ACHN (cell line): ENCODE results near the gene ST8SIA5.

Experiments used
- DNase-seq: peaks from one replicate; pipeline ENCODE4 v3.0.0-alpha.2; 2015
- in situ Hi-C: cut with HindIII; loops from 2 replicates; pipeline ENCODE4 v1.10.0; 2017; ENCODE audit warnings: low sequenced_read_pairs, low pct_ligation_motif_present, low pct_unique_long_range_greater_than_20kb

The ST8SIA5 gene

DNA sequence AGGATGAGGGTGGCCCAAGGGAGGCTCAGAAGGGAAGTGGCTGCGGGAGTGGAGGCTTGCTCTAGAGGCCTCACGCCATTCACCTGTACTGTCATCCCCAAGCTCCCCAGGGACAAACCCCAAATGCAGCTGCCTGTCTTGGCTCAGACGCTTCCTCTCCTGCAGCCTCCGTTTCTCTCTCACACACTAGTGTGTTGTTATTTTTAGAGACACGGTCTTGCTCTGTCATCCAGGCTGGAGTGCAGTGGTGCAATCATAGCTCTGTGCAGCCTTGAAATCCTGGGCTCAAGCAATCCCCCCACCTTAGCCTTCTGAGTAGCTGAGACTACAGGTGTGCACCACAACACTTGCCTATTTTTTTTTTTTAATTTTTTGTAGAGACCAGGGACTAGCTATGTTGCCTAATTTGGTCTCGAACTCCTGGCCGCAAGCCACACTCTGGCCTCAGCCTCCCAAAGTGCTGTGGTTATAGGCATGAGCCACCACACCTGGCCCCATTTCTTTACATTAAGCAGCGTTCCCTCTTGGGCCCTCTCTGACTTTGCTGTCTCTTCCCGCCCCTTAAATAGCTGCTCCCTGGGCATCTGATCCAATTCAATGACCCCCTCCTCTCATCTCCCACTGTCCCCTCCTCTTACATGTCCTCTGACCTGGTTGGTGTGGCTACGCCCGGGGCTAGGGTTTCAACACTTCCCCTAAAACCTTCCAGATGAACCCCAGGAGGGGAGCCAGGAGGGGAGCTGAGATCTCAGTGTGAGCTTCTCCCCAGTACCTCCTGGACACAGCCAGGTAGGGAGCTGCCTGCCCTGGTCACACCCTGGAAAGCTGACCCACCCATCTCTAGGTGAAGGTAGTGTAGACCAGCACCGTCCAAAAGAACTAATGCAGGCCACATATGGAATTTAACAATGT lies 75.8 kb downstream of the ST8SIA5 start:
- in situ Hi-C loops: no loop called here
- no peak for DNase-seq

DNA sequence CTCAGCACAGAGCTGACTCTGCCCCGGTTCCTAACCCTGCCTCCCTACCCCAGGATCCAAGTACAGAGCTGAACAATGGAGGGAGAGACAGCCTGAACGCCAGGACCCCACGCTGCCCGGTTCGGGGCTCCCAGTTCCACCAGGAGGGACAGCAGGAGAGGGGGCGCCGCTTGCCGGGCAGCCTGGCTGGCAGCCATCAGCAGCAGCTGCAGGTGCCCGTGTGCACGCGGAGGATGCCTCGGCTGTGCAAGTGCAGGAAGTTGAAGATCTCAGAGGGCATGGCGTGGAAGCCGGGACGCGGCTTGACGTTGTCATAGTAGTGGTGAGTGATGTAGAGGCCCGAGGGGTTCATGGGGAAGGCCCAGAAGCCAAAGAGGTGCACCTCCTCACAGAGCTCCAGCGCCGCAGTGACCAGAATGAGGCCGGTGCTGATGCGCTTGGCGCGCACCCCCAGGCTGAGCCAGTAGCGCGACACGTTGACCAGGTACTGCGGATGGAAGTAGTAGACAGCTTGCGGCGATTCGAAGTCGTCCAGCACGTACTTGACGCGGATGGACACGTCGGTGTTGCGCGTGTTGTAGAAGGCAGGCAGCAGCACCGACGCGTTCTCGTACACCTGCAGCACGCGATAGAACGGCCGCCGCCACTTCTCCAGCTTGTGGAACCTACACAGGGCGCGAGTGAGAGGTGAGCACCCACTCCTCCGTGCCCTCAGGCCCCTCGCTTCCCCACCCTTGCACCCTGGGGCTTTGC lies 76.8 kb downstream of the ST8SIA5 start:
- no peak for DNase-seq
- in situ Hi-C loops: no loop called here

DNA sequence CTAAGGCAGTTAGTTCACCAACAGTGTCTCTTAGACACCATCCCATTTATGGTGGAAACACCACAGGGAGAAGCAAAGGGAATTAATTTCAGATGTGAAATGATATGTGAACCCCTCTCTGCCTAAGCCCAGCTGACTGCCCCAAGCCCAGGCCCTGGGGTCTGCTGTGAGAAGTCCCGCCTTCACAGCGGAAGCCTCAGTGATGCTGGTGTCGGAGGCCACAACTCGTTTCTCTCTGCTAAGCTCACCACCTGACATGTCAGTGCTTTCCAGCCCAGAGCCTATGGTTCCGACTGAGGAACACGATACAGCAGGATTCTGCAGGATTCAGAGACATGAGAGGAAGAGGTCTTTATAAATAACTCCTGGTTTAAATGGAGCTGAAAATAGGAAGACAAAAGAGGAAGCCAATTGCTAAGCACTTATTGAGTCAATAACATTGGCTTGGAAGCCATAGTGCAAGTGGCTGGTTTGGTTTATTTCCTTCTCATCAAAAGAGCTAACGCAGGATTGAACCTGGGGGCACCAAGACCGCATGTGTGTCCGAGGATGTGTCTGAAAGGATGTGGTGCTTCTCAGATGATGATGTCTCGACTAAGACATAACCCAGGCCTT lies 78.0 kb downstream of the ST8SIA5 start:
- no peak for DNase-seq
- in situ Hi-C loops: no loop called here

DNA sequence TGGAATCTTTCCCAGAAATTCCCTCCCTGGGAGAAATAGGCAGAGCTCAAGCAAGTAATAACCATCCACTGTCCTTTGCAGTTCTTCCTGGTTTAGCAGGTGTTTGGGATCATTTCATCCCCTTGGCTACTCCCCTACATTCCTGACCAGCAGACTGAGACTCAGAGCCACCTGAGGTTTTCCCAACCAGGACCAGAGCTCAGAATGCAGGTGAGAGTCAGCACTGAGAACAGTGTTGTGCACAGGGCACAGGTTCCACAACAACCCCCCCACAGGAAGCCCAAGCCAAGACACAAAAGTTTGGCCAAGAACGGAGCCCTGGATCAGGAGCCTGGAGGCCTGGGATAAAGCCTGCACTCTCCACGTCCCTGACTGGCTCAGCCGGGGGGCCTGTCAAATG lies 78.8 kb downstream of the ST8SIA5 start:
- in situ Hi-C loops: no loop called here

DNA sequence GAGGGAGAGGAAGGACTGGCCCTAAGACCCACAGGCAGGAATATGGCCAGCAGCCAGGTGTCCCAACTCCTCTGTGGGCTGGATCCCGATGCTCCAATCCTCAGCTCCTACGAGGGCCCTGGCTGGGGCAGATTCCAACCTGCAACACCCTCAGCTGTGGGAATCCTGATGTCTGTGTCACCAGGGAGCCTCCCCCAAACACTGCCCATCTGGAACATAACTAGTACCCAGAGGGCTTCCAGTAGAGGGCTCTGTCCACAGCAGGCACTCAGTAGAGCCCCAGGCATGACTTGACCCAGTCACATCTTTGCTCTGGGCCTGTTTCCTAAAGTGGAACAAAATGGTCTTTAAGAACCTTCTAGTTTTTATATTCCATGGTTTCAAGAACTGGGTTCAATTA lies 79.2 kb downstream of the ST8SIA5 start:
- DNase-seq: peak; percentile 61
- in situ Hi-C loops: no loop called here

More for the DNA sequence above, 78.8 kb downstream of the ST8SIA5 start:
- DNase-seq: no peak

DNA sequence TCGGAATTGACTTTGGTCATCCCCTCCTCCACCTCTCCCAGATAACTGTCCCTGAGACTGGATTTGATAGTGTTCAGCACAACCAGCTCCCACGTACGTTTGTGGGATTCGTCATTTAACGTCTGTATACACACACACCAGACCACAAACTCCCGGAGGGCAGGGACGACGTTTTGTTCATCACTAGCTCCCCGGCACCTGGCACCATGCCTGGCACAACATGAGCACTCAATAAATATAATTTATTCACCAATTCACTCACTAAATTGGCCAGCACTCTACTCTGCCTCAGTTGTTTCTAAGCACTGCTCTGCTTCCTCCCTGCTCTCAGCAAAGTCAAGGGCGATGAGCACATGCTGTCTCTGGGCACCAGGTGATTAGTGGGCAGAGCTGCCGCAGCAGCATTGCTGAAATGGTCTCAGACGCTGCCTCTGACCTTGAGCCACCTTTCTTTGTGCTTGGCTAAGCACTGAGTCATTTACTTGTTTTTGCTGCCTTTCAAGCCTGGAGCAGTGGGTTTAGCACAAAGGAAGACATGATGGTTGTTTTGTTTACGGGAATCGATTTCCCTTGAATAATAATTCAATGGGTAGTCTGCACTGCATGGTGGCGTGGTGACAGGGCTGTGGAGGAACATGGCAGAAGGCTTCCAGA lies 80.5 kb downstream of the ST8SIA5 start:
- in situ Hi-C loops: no loop called here
- DNase-seq: peak; percentile 76

DNA sequence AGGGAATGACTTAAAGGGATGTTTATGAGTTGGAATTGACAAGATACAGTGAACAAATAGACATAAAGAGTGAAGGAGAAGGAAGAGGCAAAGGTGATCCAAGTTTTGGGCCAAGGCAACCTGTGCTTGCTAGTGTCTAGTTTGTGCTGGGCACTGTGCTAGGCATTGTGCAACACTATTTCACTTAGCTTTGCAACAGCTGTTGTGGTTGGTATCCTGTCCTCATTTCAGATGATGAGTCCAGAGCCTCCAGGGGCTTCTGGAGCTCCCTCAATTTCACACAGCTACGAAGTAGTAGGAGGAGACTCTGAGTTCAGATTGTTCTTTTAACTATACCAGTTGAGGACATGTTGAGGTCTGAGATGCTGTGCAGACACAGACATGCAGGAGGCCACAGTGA lies 81.7 kb downstream of the ST8SIA5 start:
- in situ Hi-C loops: no loop called here
- DNase-seq: no peak

DNA sequence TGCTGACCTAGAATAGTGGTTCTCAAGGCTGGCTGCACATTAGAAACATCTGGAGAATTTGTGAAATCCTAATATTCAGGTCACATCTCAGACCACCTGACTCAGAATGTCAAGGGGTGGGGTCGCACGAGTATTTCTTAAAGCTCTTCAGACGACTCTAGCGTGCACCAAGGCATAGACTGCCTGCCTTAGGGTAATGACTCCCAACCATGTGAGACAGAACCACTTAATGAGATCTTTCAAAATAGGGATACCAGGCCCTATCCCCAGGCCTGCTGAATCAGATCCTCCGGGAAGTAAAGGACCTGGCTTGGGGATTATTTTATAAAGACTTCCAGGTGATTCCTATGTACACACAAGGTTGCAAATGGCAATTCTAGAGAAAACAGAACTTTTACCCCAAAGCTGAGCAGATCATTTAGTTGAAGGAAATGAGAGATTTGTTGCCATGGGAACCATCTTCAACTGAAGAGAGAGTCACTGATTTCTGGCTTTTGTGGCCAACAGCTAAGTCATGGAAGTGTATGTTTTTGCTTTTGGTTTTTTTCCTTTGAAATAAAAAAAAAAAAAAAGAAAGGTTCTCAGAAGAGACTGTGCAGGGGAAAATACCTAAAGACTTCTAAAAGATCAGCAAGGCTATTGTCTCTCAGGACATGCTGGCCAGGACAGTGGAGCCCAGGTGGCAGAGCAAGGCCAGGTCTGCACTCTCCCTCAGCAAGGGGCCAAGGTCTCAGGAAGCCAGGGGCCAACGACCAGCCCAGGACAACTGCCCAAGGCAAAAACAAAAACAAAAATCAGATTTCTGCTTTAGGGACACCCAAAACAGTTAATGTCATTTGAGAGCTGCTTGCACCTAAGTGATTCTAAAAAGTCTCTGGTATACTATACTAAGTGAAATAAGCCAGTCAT lies 84.5 kb downstream of the ST8SIA5 start:
- in situ Hi-C loops: no loop called here
- no peak for DNase-seq

DNA sequence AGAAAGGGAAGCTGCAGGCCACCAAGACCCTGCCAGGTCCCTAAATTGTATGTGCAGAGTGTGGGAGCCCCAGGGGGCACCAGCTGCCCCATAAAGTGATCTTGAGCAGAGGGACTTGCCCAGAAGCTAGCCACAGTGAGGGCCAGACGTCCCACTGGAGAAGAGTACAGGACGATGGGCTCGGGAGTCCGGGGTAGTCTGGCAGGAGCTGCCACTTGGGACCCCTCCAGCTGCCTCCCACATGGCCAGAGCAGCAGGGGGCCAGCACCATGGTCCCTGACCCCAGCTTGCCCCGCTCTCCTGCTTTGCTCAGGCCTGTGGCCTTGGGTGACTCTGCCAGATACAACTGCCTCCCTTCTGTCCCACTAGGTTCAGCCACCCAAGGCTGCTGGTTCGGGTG lies 88.2 kb downstream of the ST8SIA5 start:
- DNase-seq: no peak
- in situ Hi-C loops: no loop called here

DNA sequence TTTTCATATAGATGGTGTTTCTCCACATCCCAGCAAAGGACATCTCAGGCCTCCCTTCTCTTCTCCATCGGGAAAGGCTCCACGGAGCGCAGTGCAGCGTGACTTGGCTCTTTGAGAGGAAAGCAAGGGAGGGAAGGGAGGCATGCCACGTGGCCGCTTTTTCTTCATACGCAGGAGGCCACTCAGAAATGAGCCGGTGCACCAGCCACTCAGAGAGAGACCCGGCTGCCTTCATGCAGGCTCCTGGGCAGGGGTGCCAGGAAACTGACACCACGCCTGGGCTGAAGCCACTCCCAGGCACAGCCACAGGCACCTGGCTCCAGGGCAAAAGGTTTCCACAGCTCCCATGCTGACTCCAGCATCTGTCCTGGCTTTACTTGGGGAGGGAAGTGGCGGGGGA lies 88.7 kb downstream of the ST8SIA5 start:
- no peak for DNase-seq
- in situ Hi-C loops: no loop called here

DNA sequence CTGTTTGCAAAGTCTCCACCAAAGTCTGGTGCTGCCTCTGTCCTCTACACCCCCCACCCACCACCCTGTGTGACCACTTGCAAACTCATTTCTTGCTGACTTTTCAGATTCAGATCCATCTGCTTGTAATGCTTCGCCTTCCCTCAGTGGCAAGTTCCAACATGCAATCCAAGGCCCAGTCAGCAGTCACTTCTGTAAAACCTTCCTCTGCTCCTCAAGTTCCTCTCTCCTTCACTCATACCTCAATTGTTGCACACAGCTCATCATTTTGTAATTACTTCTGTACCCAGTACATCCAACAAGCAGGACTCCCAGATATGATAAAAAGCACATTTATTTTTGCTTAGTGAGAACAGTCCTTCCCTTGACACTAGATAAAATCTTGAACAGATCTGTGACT lies 93.3 kb downstream of the ST8SIA5 start:
- in situ Hi-C loops: no loop called here
- no peak for DNase-seq

DNA sequence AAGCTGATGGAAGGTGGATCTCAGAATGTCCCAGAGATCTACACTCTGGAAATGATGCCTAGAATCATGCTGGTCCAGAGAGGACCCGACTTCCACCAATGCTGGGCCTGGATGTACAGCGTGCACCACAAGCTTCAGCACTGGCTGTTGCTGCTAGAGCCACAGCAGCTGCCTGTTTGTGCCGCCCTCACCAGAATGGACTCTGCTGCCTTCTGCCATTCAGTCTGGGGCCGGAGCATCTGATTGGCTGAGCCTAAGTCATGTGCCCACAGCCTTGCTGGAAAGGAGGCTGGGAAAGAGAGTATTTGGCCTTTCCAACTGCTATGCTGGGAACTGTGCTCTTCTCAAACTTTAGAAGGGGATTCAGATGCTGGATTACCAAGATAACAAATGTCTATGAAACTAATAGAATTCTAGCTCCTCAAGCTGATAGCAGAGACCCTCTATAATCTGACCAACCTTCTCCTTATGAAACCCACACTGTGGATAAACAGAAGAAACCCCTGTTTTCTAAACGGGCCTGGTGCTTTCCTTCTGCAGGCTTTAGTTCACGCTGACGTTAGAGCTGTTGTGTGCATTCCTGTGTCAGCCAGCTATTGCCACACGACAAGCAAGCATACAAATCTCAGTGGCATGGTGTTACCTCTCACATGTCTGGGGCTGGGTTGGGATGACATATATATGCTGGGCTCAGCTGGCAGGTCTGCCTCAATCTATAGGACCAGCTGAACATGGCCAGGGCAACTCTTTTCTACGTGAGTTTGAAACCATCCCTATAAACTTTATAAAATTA lies 95.7 kb downstream of the ST8SIA5 start:
- in situ Hi-C loops: no loop called here
- peak; percentile 9 for DNase-seq

DNA sequence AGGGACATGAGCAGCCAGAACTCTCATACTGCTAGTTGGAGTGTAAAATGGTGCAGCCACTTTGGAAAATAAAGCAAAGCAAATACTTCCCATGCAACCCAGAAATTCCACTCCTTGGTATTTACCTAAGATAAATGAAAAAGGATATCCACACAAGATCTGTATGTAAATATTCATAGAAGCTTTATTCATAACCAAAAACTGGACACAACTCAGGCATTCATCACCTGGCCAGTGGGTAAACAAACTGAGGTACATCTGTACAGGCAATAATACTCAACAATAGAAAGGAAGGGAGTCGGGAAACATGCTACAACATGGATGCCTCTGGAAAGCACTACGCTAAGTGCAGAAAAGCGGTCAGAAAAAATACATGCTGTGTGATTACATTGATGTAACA lies 97.4 kb downstream of the ST8SIA5 start:
- in situ Hi-C loops: no loop called here
- DNase-seq: no peak

DNA sequence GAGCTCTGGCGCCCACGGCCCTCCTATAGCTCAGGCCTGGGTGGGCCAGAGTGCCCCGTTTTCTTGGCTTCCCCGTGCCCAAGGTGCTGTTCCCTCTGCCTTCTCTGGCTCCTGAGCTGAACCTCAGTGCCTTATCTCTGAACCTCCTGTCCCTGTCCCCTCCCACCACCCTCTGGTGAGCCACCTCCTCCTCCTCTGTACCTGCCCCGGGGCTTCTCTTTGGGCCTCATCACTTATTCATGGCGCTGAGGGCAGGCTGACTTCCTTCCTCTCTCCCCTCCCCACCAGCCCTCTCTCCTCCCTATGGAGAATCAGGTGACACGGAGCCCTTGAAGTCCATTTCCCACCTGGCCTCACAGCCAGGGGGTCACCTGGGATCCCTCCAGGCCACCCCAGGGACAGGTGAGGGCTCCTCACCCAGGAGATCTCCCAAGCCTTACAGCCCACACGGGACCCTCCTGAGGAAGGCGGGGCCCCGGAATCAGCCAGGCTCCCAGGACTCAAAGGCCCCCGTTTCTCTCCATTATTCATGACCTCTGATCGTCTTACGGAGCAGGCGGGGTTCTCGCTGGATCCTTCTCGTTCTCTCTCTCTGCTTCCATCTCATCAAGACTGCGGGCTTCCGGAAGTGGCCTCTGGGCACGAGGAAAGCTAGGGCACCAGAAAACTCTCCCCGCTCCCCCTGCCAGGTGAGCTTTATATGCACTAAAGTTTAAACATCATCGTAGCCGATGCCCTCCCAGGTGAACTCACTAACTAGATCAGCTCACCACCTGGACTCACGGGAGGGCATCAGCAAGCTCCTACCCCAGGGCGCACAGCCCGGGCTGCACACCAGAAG lies 99.5 kb downstream of the ST8SIA5 start, which contains the start of gene LOXHD1:
TSS of gene LOXHD1 (minus strand) at position 106 of the 841 bp plus-strand sequence. CDS start 187 bp downstream, outside the sequence.
- in situ Hi-C loops: no loop called here
- DNase-seq: no peak

DNA sequence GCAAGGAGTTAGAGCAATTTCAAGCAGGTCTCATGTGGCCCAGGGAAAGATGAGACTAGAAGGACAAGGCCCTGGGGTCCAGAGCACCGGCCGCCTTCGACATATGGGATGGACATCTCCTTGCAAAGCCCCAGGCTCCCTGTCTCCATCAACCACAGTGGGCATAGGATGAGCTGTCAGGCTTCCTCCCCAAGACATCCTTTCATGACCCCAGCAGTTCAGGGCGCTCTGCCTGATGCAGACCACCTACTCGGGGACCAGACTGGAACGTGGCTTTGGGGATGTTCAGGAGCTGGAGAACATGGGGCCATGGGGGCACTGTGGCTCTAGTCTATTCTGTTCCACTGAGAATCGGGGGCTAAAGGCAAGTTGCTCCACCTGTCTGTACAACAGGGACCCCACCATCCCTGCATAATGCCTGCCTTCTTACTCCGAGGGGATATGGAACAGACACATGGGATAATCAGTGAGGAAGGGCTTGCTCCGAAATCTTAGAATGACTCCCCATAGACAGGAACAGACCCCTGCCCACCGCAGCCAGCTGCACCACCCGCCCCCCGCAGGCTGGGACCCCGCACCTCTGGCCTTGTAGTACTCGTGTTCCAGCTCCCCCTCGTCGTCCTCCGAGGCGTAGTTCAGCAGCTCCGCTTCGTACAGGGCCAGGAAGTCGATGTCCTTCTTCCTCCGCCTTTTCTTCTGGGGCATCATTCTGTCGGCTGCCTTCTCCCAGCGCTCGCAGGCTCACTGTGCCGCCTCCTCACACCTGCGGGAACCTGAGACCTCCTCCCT lies 100.3 kb downstream of the ST8SIA5 start:
- no peak for DNase-seq
- in situ Hi-C loops: no loop called here

DNA sequence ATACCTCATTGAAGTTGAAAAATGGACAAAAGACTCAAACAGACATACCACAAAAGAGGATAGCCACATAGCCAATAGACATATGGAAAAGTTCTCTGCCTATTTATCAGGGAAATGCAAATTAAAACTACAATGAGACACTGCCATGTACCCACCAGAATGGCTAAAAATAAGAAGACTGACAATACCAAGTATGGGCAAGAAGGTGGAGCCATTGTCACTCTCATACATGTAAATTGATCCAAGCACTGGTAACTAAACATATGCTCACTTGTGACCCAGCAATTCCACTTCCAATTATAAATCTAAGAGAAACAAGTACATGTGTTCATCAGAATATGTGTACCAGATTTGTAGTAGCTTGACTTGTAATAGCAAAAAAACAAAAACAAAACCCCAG lies 104.5 kb downstream of the ST8SIA5 start:
- in situ Hi-C loops: no loop called here
- DNase-seq: no peak
